T-helper 1 cell treated with Interleukin-12 subunit alpha and Interleukin-12 subunit beta and Interleukin-4 antibody, amounts not matched to agents 30 μg/mL and 1 μg/mL, for 36 hours (primary cell): ENCODE measurements around the gene CNOT3.
A peak's percentile ranks its signal among the peaks of the same experiment; 100 is the strongest.

Source experiments
- H3K27ac Mint-ChIP-seq: one replicate; pipeline ENCODE4 v1.8.0; 2021; ENCODE audit warnings: mild to moderate bottlenecking, mixed read lengths
- H3K27me3 Mint-ChIP-seq: one replicate; pipeline ENCODE4 v1.8.0; 2021; ENCODE audit warnings: low read depth, mixed read lengths
- H3K36me3 Mint-ChIP-seq: one replicate; pipeline ENCODE4 v1.8.0; 2021; ENCODE audit warnings: low read depth, mixed read lengths
- H3K4me1 Mint-ChIP-seq: one replicate; pipeline ENCODE4 v1.8.0; 2021; ENCODE audit warnings: low read depth, mixed read lengths
- H3K4me3 Mint-ChIP-seq: one replicate; pipeline ENCODE4 v1.8.0; 2021; ENCODE audit warnings: mild to moderate bottlenecking, moderate library complexity, mixed read lengths
- H3K9me3 Mint-ChIP-seq: one replicate; pipeline ENCODE4 v1.8.0; 2021; ENCODE audit warnings: mixed read lengths

The CNOT3 gene

GRCh38 chr19:54133312-54133956 is 4.1 kb upstream of the CNOT3 start:
- H3K4me1 Mint-ChIP-seq = peaks cover 13% of the 10 kb centered on the region
- H3K36me3 Mint-ChIP-seq = peaks cover under 1% of the 10 kb centered on the region
- H3K27me3 Mint-ChIP-seq = no peaks in the 10 kb centered on the region
- H3K4me3 Mint-ChIP-seq = no peak overlapping the region
- no peaks in the 10 kb centered on the region for H3K9me3 Mint-ChIP-seq
- H3K27ac Mint-ChIP-seq = no peak overlapping the region

- H3K9me3 Mint-ChIP-seq = no peaks in the 10 kb centered on the region
- H3K36me3 Mint-ChIP-seq = peaks cover 5% of the 10 kb centered on the region
- H3K27me3 Mint-ChIP-seq = no peaks in the 10 kb centered on the region
- H3K4me1 Mint-ChIP-seq = peaks cover 19% of the 10 kb centered on the region
- H3K4me3 Mint-ChIP-seq = no peak overlapping the region
- H3K27ac Mint-ChIP-seq = peak overlapping the region; percentile 61
Measured at GRCh38 chr19:54133957-54134590, 3.5 kb upstream of the CNOT3 start.

DNA sequence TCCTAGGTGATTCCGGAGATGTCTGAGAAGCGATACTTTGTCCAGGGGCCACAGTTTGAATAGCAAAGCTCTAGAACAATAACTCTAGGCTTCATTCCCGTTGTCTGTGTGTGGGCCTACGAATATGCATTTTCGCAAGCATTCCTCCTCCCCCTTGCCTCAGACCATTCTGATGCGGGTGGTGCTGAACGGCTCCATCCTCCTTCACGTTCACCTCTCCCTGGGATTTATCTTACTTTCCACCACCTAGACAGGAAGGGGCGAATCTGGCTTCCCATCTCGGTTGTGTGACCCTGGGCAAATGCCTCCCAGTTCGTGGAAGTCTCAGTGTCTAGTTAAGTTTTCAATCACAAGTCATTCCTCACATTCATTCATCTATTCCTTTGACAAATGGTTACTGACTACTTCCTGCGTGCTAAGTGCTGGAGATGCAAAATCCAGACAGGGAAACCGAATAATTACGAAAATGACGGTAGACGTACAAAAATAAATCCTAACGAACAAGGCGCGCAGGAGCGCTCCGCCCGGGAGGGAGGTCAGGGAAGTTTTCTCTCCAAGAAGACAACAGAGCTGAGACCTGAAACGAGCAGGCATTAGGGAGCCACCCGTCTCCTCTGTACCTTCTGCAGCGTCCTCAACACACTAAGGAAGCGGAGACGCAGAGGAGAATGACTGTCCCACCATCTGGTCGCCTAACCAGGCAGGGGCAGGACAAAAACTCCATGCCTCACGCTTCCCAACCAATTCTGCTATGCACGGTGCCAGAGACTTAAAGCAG is 1.3 kb upstream of the CNOT3 start:
- no peaks in the 10 kb centered on the region for H3K9me3 Mint-ChIP-seq
- peaks cover 10% of the 10 kb centered on the region for H3K36me3 Mint-ChIP-seq
- H3K4me1 Mint-ChIP-seq = peaks cover 32% of the 10 kb centered on the region
- peak overlapping the region; percentile 84 for H3K4me3 Mint-ChIP-seq
- no peaks in the 10 kb centered on the region for H3K27me3 Mint-ChIP-seq
- peak overlapping the region; percentile 82 for H3K27ac Mint-ChIP-seq

- Mint-ChIP-seq H3K27me3 (no peaks in the 10 kb centered on the region), H3K4me1 (peaks cover 36% of the 10 kb centered on the region), H3K4me3 (peak overlapping the region; percentile 84), H3K9me3 (no peaks in the 10 kb centered on the region), H3K36me3 (peaks cover 10% of the 10 kb centered on the region), H3K27ac (peak overlapping the region; percentile 82)
Measured at GRCh38 chr19:54136864-54137698, 481 bp upstream of the CNOT3 start.

DNA sequence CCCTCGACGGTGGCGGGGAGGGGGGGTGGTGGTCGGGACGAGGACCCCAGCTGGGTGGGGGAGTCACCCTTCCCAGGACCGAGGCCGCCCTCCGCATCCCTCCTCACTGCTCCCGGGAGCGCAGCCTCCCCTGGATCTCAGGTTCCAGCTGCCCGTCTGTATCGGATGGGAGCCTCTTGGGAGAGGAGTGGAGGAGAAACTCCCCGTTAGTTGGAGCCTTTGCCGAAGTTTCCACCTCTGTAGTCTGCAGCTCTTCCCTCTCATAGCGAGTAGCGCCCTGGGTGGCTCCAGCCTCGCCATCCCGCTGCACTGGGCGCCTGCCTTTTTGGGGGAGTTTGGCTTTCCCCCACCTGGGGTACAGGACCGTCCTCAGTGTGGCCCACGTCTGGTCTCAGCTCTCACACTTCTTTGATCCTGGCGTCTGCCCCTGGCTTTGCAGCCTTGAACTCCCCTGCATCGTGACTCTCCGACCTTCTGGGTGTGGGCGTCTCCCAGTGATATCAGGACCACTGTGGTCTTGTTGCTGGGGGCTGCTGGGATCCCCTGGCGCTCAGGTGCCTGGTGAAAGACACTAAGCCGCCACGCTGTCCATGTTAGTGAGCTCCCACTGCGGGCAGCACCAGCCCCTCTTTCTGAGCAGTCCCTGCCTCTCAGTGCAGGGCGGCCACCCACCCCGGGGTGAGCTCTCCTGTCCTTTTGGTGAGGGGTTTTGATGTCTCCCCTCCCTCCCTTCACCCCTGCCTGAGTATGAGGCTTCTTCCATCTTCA is 1.1 kb downstream of the CNOT3 start:
- peak overlapping the region; percentile 88 for H3K27ac Mint-ChIP-seq
- peak overlapping the region; percentile 85 for H3K4me3 Mint-ChIP-seq
- H3K9me3 Mint-ChIP-seq = no peaks in the 10 kb centered on the region
- H3K4me1 Mint-ChIP-seq = peaks cover 36% of the 10 kb centered on the region
- H3K36me3 Mint-ChIP-seq = peaks cover 19% of the 10 kb centered on the region
- no peaks in the 10 kb centered on the region for H3K27me3 Mint-ChIP-seq

DNA sequence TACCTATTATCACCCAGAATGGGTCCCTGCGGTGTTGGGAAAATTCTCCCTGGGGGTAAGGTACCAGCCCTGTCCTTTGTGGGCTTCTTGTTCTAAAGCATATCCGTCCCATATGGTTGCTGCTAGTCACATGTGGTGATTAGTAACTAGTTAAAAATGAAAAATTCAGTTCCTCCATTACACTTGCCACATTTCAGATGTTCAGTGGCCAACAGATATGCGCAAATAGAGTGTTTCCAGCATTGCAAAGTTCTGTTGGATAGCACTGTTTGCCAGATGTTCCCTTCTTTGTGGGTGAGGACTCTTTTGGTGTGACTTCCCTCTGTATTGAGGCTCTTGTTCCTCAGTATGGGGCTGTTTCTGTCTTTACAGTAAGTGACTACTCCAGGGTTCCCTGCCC is 3.8 kb downstream of the CNOT3 start:
- H3K27me3 Mint-ChIP-seq = no peaks in the 10 kb centered on the region
- H3K36me3 Mint-ChIP-seq = peaks cover 37% of the 10 kb centered on the region
- H3K4me1 Mint-ChIP-seq = peaks cover 25% of the 10 kb centered on the region
- no peak overlapping the region for H3K27ac Mint-ChIP-seq
- H3K4me3 Mint-ChIP-seq = no peak overlapping the region
- no peaks in the 10 kb centered on the region for H3K9me3 Mint-ChIP-seq

DNA sequence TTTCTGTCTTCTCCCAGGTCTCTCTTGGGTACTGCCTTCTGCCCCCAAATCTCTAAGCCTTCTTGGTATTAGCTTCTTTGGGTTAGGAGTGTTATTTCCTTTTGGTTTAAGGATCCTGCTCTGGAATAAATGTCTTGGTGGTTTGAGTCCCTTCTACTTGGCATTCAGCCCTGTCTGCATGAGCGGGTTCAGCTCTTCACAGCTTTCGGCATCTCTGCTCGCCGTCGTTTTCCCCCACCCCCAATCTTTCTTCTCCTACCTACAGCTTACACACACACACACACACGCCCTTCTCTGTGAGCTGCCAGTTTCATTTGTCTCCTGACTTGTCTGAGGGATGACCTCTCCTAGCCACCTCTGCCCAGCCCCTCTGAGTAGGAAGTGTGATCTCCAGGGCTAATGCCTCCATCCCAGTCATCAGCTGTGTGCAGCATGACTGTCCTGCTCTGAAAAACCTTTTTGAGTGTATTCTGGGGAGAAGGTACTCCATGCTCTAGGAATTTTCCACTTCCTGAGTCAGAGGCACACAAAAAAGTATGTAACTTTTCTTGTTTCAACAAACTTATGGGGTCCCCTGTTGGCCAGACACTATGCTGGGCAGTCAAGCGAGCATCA is 4.7 kb downstream of the CNOT3 start:
- no peak overlapping the region for H3K27ac Mint-ChIP-seq

DNA sequence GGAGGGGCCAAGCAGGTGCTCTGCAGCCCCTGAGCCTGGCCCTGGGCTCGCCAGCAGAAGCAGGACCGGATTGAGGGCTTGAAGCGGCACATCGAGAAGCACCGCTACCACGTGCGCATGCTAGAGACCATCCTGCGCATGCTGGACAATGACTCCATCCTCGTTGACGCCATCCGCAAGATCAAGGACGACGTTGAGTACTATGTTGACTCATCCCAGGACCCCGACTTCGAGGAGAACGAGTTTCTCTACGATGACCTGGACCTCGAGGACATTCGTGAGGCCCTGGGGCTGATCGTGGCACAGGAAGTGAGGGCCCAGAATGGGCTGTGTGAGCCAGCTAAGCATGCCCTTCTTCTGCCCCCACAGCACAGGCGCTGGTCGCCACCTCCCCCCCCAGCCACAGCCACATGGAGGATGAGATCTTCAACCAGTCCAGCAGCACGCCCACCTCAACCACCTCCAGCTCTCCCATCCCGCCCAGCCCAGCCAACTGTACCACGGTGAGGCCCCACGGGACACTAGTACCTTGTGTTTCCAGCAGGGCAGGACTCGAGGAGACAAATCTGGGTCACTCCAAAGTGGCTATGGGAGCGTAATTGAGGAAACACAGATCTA is 8.1 kb downstream of the CNOT3 start:
- H3K27ac Mint-ChIP-seq = no peak overlapping the region
- H3K4me1 Mint-ChIP-seq = peaks cover 6% of the 10 kb centered on the region
- H3K4me3 Mint-ChIP-seq = no peak overlapping the region
- H3K36me3 Mint-ChIP-seq = peaks cover 53% of the 10 kb centered on the region
- H3K9me3 Mint-ChIP-seq = no peaks in the 10 kb centered on the region
- H3K27me3 Mint-ChIP-seq = no peaks in the 10 kb centered on the region

More for the DNA sequence above, 4.7 kb downstream of the CNOT3 start:
- Mint-ChIP-seq H3K4me3 (no peak overlapping the region), H3K4me1 (peaks cover 23% of the 10 kb centered on the region), H3K9me3 (no peaks in the 10 kb centered on the region), H3K27me3 (no peaks in the 10 kb centered on the region), H3K36me3 (peaks cover 44% of the 10 kb centered on the region)

GRCh38 chr19:54147676-54148075 is 10.1 kb downstream of the CNOT3 start:
- no peak overlapping the region for H3K4me3 Mint-ChIP-seq
- no peaks in the 10 kb centered on the region for H3K27me3 Mint-ChIP-seq
- peaks cover 53% of the 10 kb centered on the region for H3K36me3 Mint-ChIP-seq
- H3K27ac Mint-ChIP-seq = no peak overlapping the region
- H3K9me3 Mint-ChIP-seq = no peaks in the 10 kb centered on the region
- no peaks in the 10 kb centered on the region for H3K4me1 Mint-ChIP-seq

DNA sequence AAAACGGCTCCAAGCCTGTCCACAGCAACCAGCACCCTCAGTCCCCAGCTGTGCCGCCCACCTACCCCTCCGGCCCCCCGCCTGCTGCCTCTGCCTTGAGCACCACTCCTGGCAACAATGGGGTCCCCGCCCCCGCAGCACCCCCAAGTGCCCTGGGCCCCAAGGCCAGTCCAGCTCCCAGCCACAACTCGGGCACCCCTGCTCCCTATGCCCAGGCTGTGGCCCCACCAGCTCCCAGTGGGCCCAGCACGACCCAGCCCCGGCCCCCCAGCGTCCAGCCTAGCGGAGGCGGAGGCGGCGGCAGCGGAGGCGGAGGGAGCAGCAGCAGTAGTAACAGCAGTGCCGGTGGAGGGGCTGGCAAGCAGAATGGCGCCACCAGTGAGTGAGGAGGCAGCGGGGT is 10.6 kb downstream of the CNOT3 start:
- Mint-ChIP-seq H3K36me3 (peaks cover 51% of the 10 kb centered on the region), H3K27me3 (no peaks in the 10 kb centered on the region), H3K4me3 (no peak overlapping the region), H3K4me1 (no peaks in the 10 kb centered on the region), H3K27ac (no peak overlapping the region), H3K9me3 (no peaks in the 10 kb centered on the region)

DNA sequence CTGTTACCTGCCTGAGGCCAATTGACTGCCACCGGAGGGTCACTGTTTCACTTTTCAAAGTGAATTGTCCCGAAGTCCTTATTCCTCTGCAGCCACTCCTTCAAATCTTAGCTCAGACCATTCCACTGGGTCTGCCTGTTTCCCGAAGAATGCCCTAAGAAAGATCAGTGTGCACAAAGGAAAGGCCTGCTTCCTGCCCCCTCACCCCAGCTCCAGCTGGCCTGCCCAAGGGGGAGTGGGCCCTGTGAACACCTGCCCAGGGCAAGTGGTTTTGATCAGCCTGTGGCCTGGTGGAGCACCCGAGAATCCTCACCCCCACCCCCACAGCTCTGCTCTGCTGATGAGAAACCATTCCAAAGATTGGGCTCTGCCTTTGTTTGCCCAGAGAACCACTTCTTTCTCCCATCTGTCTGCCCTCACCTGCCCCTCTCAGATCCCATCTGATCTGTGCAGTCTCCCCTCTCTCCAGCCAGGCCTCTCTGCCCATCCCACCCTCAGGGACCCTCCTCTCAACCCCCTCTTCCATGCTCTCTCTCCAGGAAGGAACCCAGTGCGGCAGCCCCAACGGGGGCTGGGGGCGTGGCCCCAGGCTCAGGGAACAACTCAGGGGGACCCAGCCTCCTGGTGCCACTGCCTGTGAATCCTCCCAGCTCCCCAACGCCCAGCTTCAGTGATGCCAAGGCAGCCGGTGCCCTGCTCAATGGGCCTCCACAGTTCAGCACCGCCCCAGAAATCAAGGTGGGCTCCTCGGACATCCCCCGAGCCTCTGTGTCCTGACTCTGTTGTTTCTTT is 11.7 kb downstream of the CNOT3 start:
- Mint-ChIP-seq H3K9me3 (no peaks in the 10 kb centered on the region), H3K27ac (no peak overlapping the region), H3K4me3 (no peak overlapping the region), H3K4me1 (peaks cover 7% of the 10 kb centered on the region), H3K27me3 (no peaks in the 10 kb centered on the region), H3K36me3 (peaks cover 51% of the 10 kb centered on the region)

- Mint-ChIP-seq H3K27ac (no peak overlapping the region), H3K27me3 (no peaks in the 10 kb centered on the region), H3K4me3 (no peak overlapping the region), H3K36me3 (peaks cover 47% of the 10 kb centered on the region), H3K4me1 (peaks cover 16% of the 10 kb centered on the region), H3K9me3 (no peaks in the 10 kb centered on the region)
Measured at GRCh38 chr19:54151362-54152035, 13.9 kb downstream of the CNOT3 start.
